Measurements from ENCODE around the gene POLE.

The POLE gene

GRCh38 chr12:132729541-132730320, 42.6 kb upstream of the POLE start:
- no peaks in the 10 kb centered on the region for H3K9me3 ChIP-seq (ENCODE audit: control insufficient read depth, low read length)
- no peak overlapping the region for H3K23ac ChIP-seq (ENCODE audit: low read length in 2 of 2)
- no peak overlapping the region for H3K4me2 ChIP-seq (ENCODE audit: low read length, poor library complexity, severe bottlenecking)
- no peak overlapping the region for H2BK120ac ChIP-seq (ENCODE audit: low read depth, low read length)
- peaks cover 89 to 92% of the 10 kb centered on the region in 2 experiments for H3K36me3 ChIP-seq (ENCODE audit: control insufficient read depth in 1 of 2, insufficient read depth in 2 of 2, low read depth in 1 of 2, low read length in 2 of 2)
- WGBS = 95% methylated on average over 24 of the region's 24 CpGs
- no peak overlapping the region for H3K27ac ChIP-seq (ENCODE audit: low read length, poor library complexity, severe bottlenecking)
- H3K4ac ChIP-seq (ENCODE audit: low read depth in 1 of 2, low read length in 2 of 2) = no peak overlapping the region
- peak; percentile 12 for DNase-seq
- no peak overlapping the region for H4K8ac ChIP-seq (ENCODE audit: low read length)
- no peak overlapping the region for H3K18ac ChIP-seq (ENCODE audit: low read depth in 1 of 2, low read length in 2 of 2)
- H3K9ac ChIP-seq (ENCODE audit: low read length) = no peak overlapping the region
- no peak overlapping the region for H2BK5ac ChIP-seq (ENCODE audit: low read depth, low read length, poor library complexity, severe bottlenecking)
- no peak overlapping the region for H3K14ac ChIP-seq (ENCODE audit: low read length in 2 of 2)
- H3K4me3 ChIP-seq (ENCODE audit: insufficient read depth in 1 of 2, low read depth in 1 of 2, low read length in 2 of 2) = no peak overlapping the region
- H2BK12ac ChIP-seq (ENCODE audit: low read length in 2 of 2) = no peak overlapping the region
- peaks cover 3% of the 10 kb centered on the region for H3K4me1 ChIP-seq (ENCODE audit: control insufficient read depth, insufficient read depth, low read depth, low read length)
- peaks cover 33% of the 10 kb centered on the region for H3K79me1 ChIP-seq (replicated peaks; ENCODE audit: low read length, poor library complexity, severe bottlenecking)
- no peaks in the 10 kb centered on the region for H3K27me3 ChIP-seq (ENCODE audit: control insufficient read depth in 1 of 2, insufficient read depth in 1 of 2, low read length in 2 of 2)
- H4K91ac ChIP-seq (ENCODE audit: low read length) = no peak overlapping the region
- H2AFZ ChIP-seq (ENCODE audit: low read depth, low read length) = no peak overlapping the region
- no peak overlapping the region for H2AK5ac ChIP-seq (ENCODE audit: low read length, severe bottlenecking)
- no peak overlapping the region for H2BK15ac ChIP-seq (ENCODE audit: low read depth, poor library complexity, severe bottlenecking)

GRCh38 chr12:132728502-132728901, 41.4 kb upstream of the POLE start:
- no peak overlapping the region for H3K4me3 ChIP-seq (ENCODE audit: insufficient read depth in 1 of 2, low read depth in 1 of 2, low read length in 2 of 2)
- H2BK15ac ChIP-seq (ENCODE audit: low read depth, poor library complexity, severe bottlenecking) = no peak overlapping the region
- H3K9me3 ChIP-seq (ENCODE audit: control insufficient read depth, low read length) = no peaks in the 10 kb centered on the region
- no peak overlapping the region for H3K14ac ChIP-seq (ENCODE audit: low read length in 2 of 2)
- H2AK5ac ChIP-seq (ENCODE audit: low read length, severe bottlenecking) = no peak overlapping the region
- H3K4me2 ChIP-seq (ENCODE audit: low read length, poor library complexity, severe bottlenecking) = no peak overlapping the region
- no peak overlapping the region for H3K18ac ChIP-seq (ENCODE audit: low read depth in 1 of 2, low read length in 2 of 2)
- H3K27ac ChIP-seq (ENCODE audit: low read length, poor library complexity, severe bottlenecking) = no peak overlapping the region
- H3K27me3 ChIP-seq (ENCODE audit: control insufficient read depth in 1 of 2, insufficient read depth in 1 of 2, low read length in 2 of 2) = no peaks in the 10 kb centered on the region
- H3K4me1 ChIP-seq (ENCODE audit: control insufficient read depth, insufficient read depth, low read depth, low read length) = no peaks in the 10 kb centered on the region
- H3K36me3 ChIP-seq (ENCODE audit: control insufficient read depth in 1 of 2, insufficient read depth in 2 of 2, low read depth in 1 of 2, low read length in 2 of 2) = peaks cover 88 to 92% of the 10 kb centered on the region in 2 experiments
- H2BK120ac ChIP-seq (ENCODE audit: low read depth, low read length) = no peak overlapping the region
- no peak overlapping the region for H2AFZ ChIP-seq (ENCODE audit: low read depth, low read length)
- H3K4ac ChIP-seq (ENCODE audit: low read depth in 1 of 2, low read length in 2 of 2) = no peak overlapping the region
- H4K8ac ChIP-seq (ENCODE audit: low read length) = no peak overlapping the region
- no peak overlapping the region for H2BK12ac ChIP-seq (ENCODE audit: low read length in 2 of 2)
- H3K9ac ChIP-seq (ENCODE audit: low read length) = no peak overlapping the region
- no peak overlapping the region for H3K23ac ChIP-seq (ENCODE audit: low read length in 2 of 2)
- 99% methylated on average over 7 of the region's 7 CpGs for WGBS
- H4K91ac ChIP-seq (ENCODE audit: low read length) = no peak overlapping the region
- peaks cover 34% of the 10 kb centered on the region for H3K79me1 ChIP-seq (replicated peaks; ENCODE audit: low read length, poor library complexity, severe bottlenecking)
- no peak for DNase-seq
- no peak overlapping the region for H2BK5ac ChIP-seq (ENCODE audit: low read depth, low read length, poor library complexity, severe bottlenecking)

GRCh38 chr12:132727091-132727794, 40.1 kb upstream of the POLE start:
- Histone ChIP-seq H3K27ac (ENCODE audit: low read length, poor library complexity, severe bottlenecking) (no peak overlapping the region), H3K18ac (ENCODE audit: low read depth in 1 of 2, low read length in 2 of 2) (no peak overlapping the region), H3K23ac (ENCODE audit: low read length in 2 of 2) (no peak overlapping the region), H2AK5ac (ENCODE audit: low read length, severe bottlenecking) (no peak overlapping the region), H4K91ac (ENCODE audit: low read length) (no peak overlapping the region), H3K9me3 (ENCODE audit: control insufficient read depth, low read length) (no peaks in the 10 kb centered on the region), H2AFZ (ENCODE audit: low read depth, low read length) (no peak overlapping the region), H3K4me3 (ENCODE audit: insufficient read depth in 1 of 2, low read depth in 1 of 2, low read length in 2 of 2) (peak overlapping the region in 1 of 2 experiments; percentile 30), H2BK5ac (ENCODE audit: low read depth, low read length, poor library complexity, severe bottlenecking) (no peak overlapping the region), H3K4me2 (ENCODE audit: low read length, poor library complexity, severe bottlenecking) (no peak overlapping the region), H3K27me3 (ENCODE audit: control insufficient read depth in 1 of 2, insufficient read depth in 1 of 2, low read length in 2 of 2) (no peaks in the 10 kb centered on the region), H3K4me1 (ENCODE audit: control insufficient read depth, insufficient read depth, low read depth, low read length) (no peaks in the 10 kb centered on the region), H2BK120ac (ENCODE audit: low read depth, low read length) (no peak overlapping the region), H4K8ac (ENCODE audit: low read length) (no peak overlapping the region), H3K79me1 (replicated peaks; ENCODE audit: low read length, poor library complexity, severe bottlenecking) (peaks cover 30% of the 10 kb centered on the region), H3K14ac (ENCODE audit: low read length in 2 of 2) (no peak overlapping the region), H3K9ac (ENCODE audit: low read length) (no peak overlapping the region), H2BK15ac (ENCODE audit: low read depth, poor library complexity, severe bottlenecking) (no peak overlapping the region), H2BK12ac (ENCODE audit: low read length in 2 of 2) (no peak overlapping the region), H3K4ac (ENCODE audit: low read depth in 1 of 2, low read length in 2 of 2) (no peak overlapping the region), H3K36me3 (ENCODE audit: control insufficient read depth in 1 of 2, insufficient read depth in 2 of 2, low read depth in 1 of 2, low read length in 2 of 2) (peaks cover 86 to 91% of the 10 kb centered on the region in 2 experiments)
- DNase-seq = no peak
- WGBS = 94% methylated on average over 37 of the region's 37 CpGs

- no peaks in the 10 kb centered on the region for H3K4me1 ChIP-seq (ENCODE audit: control insufficient read depth, insufficient read depth, low read depth, low read length)
- H2BK12ac ChIP-seq (ENCODE audit: low read length in 2 of 2) = no peak overlapping the region
- H3K36me3 ChIP-seq (ENCODE audit: control insufficient read depth in 1 of 2, insufficient read depth in 2 of 2, low read depth in 1 of 2, low read length in 2 of 2) = peaks cover 82 to 88% of the 10 kb centered on the region in 2 experiments
- H3K4ac ChIP-seq (ENCODE audit: low read depth in 1 of 2, low read length in 2 of 2) = no peak overlapping the region
- no peak overlapping the region for H3K18ac ChIP-seq (ENCODE audit: low read depth in 1 of 2, low read length in 2 of 2)
- no peak overlapping the region for H2BK5ac ChIP-seq (ENCODE audit: low read depth, low read length, poor library complexity, severe bottlenecking)
- H3K9ac ChIP-seq (ENCODE audit: low read length) = no peak overlapping the region
- H2AFZ ChIP-seq (ENCODE audit: low read depth, low read length) = no peak overlapping the region
- H2BK15ac ChIP-seq (ENCODE audit: low read depth, poor library complexity, severe bottlenecking) = no peak overlapping the region
- DNase-seq = no peak
- H4K8ac ChIP-seq (ENCODE audit: low read length) = no peak overlapping the region
- H3K27me3 ChIP-seq (ENCODE audit: control insufficient read depth in 1 of 2, insufficient read depth in 1 of 2, low read length in 2 of 2) = no peaks in the 10 kb centered on the region
- no peak overlapping the region for H3K27ac ChIP-seq (ENCODE audit: low read length, poor library complexity, severe bottlenecking)
- no peak overlapping the region for H3K23ac ChIP-seq (ENCODE audit: low read length in 2 of 2)
- H3K14ac ChIP-seq (ENCODE audit: low read length in 2 of 2) = no peak overlapping the region
- WGBS = 91% methylated on average over 12 of the region's 12 CpGs
- no peak overlapping the region for H2AK5ac ChIP-seq (ENCODE audit: low read length, severe bottlenecking)
- no peak overlapping the region for H3K4me2 ChIP-seq (ENCODE audit: low read length, poor library complexity, severe bottlenecking)
- peaks cover 30% of the 10 kb centered on the region for H3K79me1 ChIP-seq (replicated peaks; ENCODE audit: low read length, poor library complexity, severe bottlenecking)
- H2BK120ac ChIP-seq (ENCODE audit: low read depth, low read length) = no peak overlapping the region
- no peaks in the 10 kb centered on the region for H3K9me3 ChIP-seq (ENCODE audit: control insufficient read depth, low read length)
- H4K91ac ChIP-seq (ENCODE audit: low read length) = no peak overlapping the region
- no peak overlapping the region for H3K4me3 ChIP-seq (ENCODE audit: insufficient read depth in 1 of 2, low read depth in 1 of 2, low read length in 2 of 2)
These were observed 39.2 kb upstream of the POLE start for GRCh38 chr12:132726386-132726785.
